Keratinocyte (primary cell): Measurements from ENCODE around the gene CYP2U1. TPM values are rescaled to one million over a fixed set of nuclear protein-coding genes. Genes with fewer than 3 reads are reported as not detected.

ENCODE experiments used
- DNase-seq: peaks from one replicate; pipeline ENCODE4 v3.0.0-alpha.2; 2011; ENCODE audit warnings: low read depth, missing footprints, low spot score
- FAIRE-seq: peaks from 2 replicates; lab custom pipeline; 2011; peaks lifted over from hg19 to GRCh38; lab: Jason Lieb, UNC
- H2AFZ ChIP-seq: 2 replicates; pipeline ENCODE4 v1.6.0; 2012; ENCODE audit warnings: low read length, control low read depth, inconsistent platforms; ENCODE audit not compliant: control insufficient read depth
- H3K27ac ChIP-seq: 2 replicates; pipeline ENCODE4 v1.5.1; 2011; ENCODE audit warnings: low read length; ENCODE audit not compliant: control insufficient read depth, insufficient read depth
- H3K27me3 ChIP-seq: 3 replicates; pipeline ENCODE4 v1.6.0; 2011; ENCODE audit warnings: low read length; ENCODE audit not compliant: control insufficient read depth, insufficient read depth; ENCODE audit errors: extremely low read depth
- H3K36me3 ChIP-seq, 2 experiments: 2 replicates in 1 of 2; 3 replicates in 1 of 2; pipeline ENCODE4 v1.5.1; 2011; ENCODE audit warnings: low read length in 2 of 2, mild to moderate bottlenecking in 1 of 2; ENCODE audit not compliant: control insufficient read depth in 2 of 2, insufficient read depth in 2 of 2; ENCODE audit errors: extremely low read depth in 1 of 2
- H3K4me1 ChIP-seq: 3 replicates; pipeline ENCODE4 v1.5.1; 2011; ENCODE audit warnings: low read length; ENCODE audit not compliant: control insufficient read depth, insufficient read depth; ENCODE audit errors: extremely low read depth
- H3K4me2 ChIP-seq: 3 replicates; pipeline ENCODE4 v1.6.0; 2011; ENCODE audit warnings: low read depth, low read length; ENCODE audit not compliant: control insufficient read depth, insufficient read depth; ENCODE audit errors: extremely low read depth
- H3K4me3 ChIP-seq, 3 experiments: fragments of 200-600 bp in 1 of 3; sonication (generic) in 1 of 3; 2 replicates in 2 of 3; 3 replicates in 1 of 3; pipeline ENCODE4 v1.5.1; 2011 to 2016; ENCODE audit warnings: low read length in 3 of 3, mild to moderate bottlenecking in 3 of 3, control low read depth in 2 of 3, inconsistent platforms in 1 of 3, low read depth in 1 of 3, mixed read lengths in 1 of 3, mixed run types in 1 of 3, moderate library complexity in 1 of 3; ENCODE audit not compliant: control insufficient read depth in 2 of 3, insufficient read depth in 2 of 3; ENCODE audit errors: extremely low read depth in 1 of 3
- H3K79me2 ChIP-seq: 2 replicates; pipeline ENCODE4 v1.6.0; 2012; ENCODE audit warnings: low read length; ENCODE audit not compliant: control insufficient read depth, insufficient read depth
- H3K9ac ChIP-seq: 3 replicates; pipeline ENCODE4 v1.6.0; 2011; ENCODE audit warnings: low read length; ENCODE audit not compliant: control insufficient read depth, insufficient read depth; ENCODE audit errors: extremely low read depth
- H3K9me1 ChIP-seq: 3 replicates; pipeline ENCODE4 v1.6.0; 2011; ENCODE audit warnings: low read length; ENCODE audit not compliant: control insufficient read depth, insufficient read depth; ENCODE audit errors: extremely low read depth
- H3K9me3 ChIP-seq: 2 replicates; pipeline ENCODE4 v1.5.1; 2012; ENCODE audit warnings: low read depth, low read length; ENCODE audit not compliant: control insufficient read depth
- H4K20me1 ChIP-seq: 3 replicates; pipeline ENCODE4 v1.6.0; 2011; ENCODE audit warnings: low read length; ENCODE audit not compliant: control insufficient read depth, insufficient read depth; ENCODE audit errors: extremely low read depth
- EZH2 ChIP-seq: IDR thresholded peaks from one replicate; pipeline ENCODE4 v1.6.1; 2012; ENCODE audit warnings: inconsistent platforms, mild to moderate bottlenecking, low read length, moderate library complexity
- dilution Hi-C: fragments of 300-500 bp; cut with MboI; formaldehyde crosslinking; loops from one replicate; pipeline ENCODE4 v1.7.0; 2020; ENCODE audit warnings: low sequenced_read_pairs; ENCODE audit not compliant: extremely low pct_ligation_motif_present
- polyA plus RNA-seq, 5 experiments: library from polyadenylated mRNA; depleted of rRNA in 3 of 5; stranded (reverse) in 3 of 5; stranded (forward) in 1 of 5; unstranded in 1 of 5; fragments of >200 nt; gene quantifications; 1 replicate in 1 of 5; 2 replicates in 3 of 5; 3 replicates in 1 of 5; pipeline versions ENCODE4 v1.2.1 to v1.2.3, GENCODE V29; 2011 to 2012; ENCODE audit warnings: missing spikeins in 2 of 5, low read depth in 1 of 5, low replicate concordance in 1 of 5
- TF ChIP-seq, protein P1 (sequence below), 3 experiments: IDR thresholded peaks in 1 of 3; conservative IDR thresholded peaks in 1 of 3; optimal IDR thresholded peaks in 1 of 3; 2 replicates in 2 of 3; 3 replicates in 1 of 3; pipeline versions ENCODE3 to v1.5.1; 2011; ENCODE audit warnings: low read length in 3 of 3, mild to moderate bottlenecking in 3 of 3, moderate library complexity in 2 of 3, control low read depth in 1 of 3, inconsistent platforms in 1 of 3; ENCODE audit not compliant: insufficient read depth in 2 of 3; ENCODE audit errors: extremely low read depth in 1 of 3

The CYP2U1 gene
- polyA plus RNA-seq, 1 donor (not counting 4 experiments of a cell fraction or from before 2014, with no cell fraction given), result 3.4 TPM

DNA sequence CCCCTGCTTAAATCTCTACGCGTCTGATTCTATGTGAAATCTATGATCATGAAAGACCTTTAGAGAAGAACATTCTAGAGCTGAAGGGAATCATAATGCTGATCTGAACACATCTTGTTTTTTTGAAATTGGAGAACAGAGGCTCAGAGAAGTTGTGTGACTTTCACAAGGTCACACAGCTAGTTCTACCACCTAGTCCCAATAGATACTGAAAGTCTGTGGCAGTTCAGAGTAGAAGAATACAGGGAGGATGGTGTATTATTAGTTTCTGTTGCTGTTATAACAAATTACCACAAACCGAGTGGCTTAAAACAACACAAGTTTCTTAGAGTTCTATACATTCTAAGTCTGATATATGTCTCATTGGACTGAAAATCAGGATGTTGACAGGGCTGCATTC lies 14.5 kb downstream of the CYP2U1 start:
- Histone ChIP-seq H3K27me3 (no peaks in the 10 kb centered on the region), H3K9me3 (no peaks in the 10 kb centered on the region), H2AFZ (no peak overlapping the region), H3K9me1 (no peaks in the 10 kb centered on the region), H3K27ac (no peak overlapping the region), H4K20me1 (no peaks in the 10 kb centered on the region), H3K9ac (no peak overlapping the region), H3K4me3 (no peak overlapping the region), H3K4me2 (no peak overlapping the region), H3K36me3 (no peaks in the 10 kb centered on the region), H3K79me2 (no peaks in the 10 kb centered on the region), H3K4me1 (no peaks in the 10 kb centered on the region)
- DNase-seq (no peak), FAIRE-seq (no peak)
- no peak for TF ChIP-seq EZH2
- TF ChIP-seq, protein P1, sequence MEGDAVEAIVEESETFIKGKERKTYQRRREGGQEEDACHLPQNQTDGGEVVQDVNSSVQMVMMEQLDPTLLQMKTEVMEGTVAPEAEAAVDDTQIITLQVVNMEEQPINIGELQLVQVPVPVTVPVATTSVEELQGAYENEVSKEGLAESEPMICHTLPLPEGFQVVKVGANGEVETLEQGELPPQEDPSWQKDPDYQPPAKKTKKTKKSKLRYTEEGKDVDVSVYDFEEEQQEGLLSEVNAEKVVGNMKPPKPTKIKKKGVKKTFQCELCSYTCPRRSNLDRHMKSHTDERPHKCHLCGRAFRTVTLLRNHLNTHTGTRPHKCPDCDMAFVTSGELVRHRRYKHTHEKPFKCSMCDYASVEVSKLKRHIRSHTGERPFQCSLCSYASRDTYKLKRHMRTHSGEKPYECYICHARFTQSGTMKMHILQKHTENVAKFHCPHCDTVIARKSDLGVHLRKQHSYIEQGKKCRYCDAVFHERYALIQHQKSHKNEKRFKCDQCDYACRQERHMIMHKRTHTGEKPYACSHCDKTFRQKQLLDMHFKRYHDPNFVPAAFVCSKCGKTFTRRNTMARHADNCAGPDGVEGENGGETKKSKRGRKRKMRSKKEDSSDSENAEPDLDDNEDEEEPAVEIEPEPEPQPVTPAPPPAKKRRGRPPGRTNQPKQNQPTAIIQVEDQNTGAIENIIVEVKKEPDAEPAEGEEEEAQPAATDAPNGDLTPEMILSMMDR (optimal IDR thresholded peaks at IDR 0.05 in 1 of 3, IDR thresholded peaks at IDR 0.05 in 1 of 3, conservative IDR thresholded peaks at IDR 0.05 in 1 of 3; ENCODE audit: extremely low read depth in 1 of 3, insufficient read depth in 2 of 3, low read length in 3 of 3), result no peak
- dilution Hi-C loops, result no loop called here

DNA sequence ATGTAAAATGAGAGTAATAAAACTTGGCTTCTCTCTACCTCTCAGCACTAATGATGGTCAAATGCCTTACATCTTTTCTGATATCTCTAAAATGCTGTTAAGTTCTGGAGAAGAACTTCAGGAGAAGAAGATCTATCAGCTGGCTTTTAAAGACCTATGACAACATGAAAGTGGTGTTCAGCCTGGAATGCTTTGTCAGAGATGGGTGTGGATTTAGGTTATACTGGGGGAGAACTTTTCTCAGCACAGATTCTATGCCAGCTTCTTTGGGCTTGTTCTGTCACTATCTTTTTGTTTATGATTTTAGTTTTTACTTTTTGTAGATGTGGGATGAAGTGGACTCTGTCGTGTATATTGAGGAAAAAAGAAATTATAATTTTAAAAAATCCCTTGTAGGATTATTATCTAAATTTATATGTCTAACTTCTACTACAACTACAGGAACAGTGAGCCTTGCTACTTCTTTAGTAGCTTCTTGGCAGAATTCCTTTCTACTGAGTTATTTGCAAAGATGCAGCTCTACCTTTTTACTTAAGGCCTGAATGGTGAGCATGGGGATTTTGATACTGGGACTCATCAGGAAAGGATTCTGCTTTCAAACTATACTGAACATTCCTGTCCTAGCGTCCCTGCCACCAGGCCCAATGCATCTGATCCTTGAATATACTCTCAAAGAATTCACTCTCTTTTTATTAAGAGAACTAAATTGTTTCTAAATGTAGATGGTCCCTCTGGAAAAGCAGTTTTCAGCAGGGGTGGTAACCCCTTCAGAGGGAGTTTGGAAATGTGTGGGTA lies 19.6 kb downstream of the CYP2U1 start:
- no peak overlapping the region for H3K4me2 ChIP-seq
- H3K9me3 ChIP-seq, result no peaks in the 10 kb centered on the region
- H3K9ac ChIP-seq, result no peak overlapping the region
- no peak overlapping the region for H3K4me3 ChIP-seq
- peaks cover 8% of the 10 kb centered on the region for H3K4me1 ChIP-seq
- dilution Hi-C loops, result no loop called here
- H2AFZ ChIP-seq, result no peak overlapping the region
- no peak for TF ChIP-seq EZH2
- TF ChIP-seq, protein P1 (optimal IDR thresholded peaks at IDR 0.05 in 1 of 3, IDR thresholded peaks at IDR 0.05 in 1 of 3, conservative IDR thresholded peaks at IDR 0.05 in 1 of 3; ENCODE audit: extremely low read depth in 1 of 3, insufficient read depth in 2 of 3, low read length in 3 of 3), result no peak
- no peaks in the 10 kb centered on the region for H3K27me3 ChIP-seq
- no peaks in the 10 kb centered on the region for H3K36me3 ChIP-seq
- no peaks in the 10 kb centered on the region for H4K20me1 ChIP-seq
- no peak overlapping the region for H3K27ac ChIP-seq
- no peaks in the 10 kb centered on the region for H3K9me1 ChIP-seq
- DNase-seq (no peak), FAIRE-seq (no peak)
- H3K79me2 ChIP-seq, result no peaks in the 10 kb centered on the region
